ENCODE data around the gene RANBP1. TPM values are rescaled to one million over a fixed set of nuclear protein-coding genes. Genes with fewer than 3 reads are reported as not detected.

The RANBP1 gene
- total and polyA plus RNA-seq, 2 of the 4 experiments (the other 2 are of a cell fraction): 173 to 376 TPM

- no TSS peak for BruUV-seq (replicated peaks)
- Histone ChIP-seq H2BK120ac (ENCODE audit: low read depth, low read length) (no peak overlapping the region), H2AFZ (replicated peaks; ENCODE audit: low read length, poor library complexity) (no peak overlapping the region), H3K18ac (ENCODE audit: low read depth, low read length) (no peak overlapping the region), H3K56ac (ENCODE audit: extremely low read depth, insufficient read depth, low read length) (no peak overlapping the region), H3K27ac (ENCODE audit: insufficient read depth, low read length) (no peak overlapping the region), H3K9ac (ENCODE audit: low read depth, low read length) (no peak overlapping the region), H3K23ac (ENCODE audit: low read depth, low read length) (no peak overlapping the region), H2BK20ac (ENCODE audit: low read depth, low read length) (no peak overlapping the region), H3K9me1 (ENCODE audit: insufficient read depth, low read length) (no peaks in the 10 kb centered on the region), H4K5ac (ENCODE audit: low read depth, low read length) (no peak overlapping the region), H3K4ac (ENCODE audit: low read depth, low read length) (no peak overlapping the region), H2AK5ac (ENCODE audit: low read depth, low read length) (no peak overlapping the region), H2AK9ac (replicated peaks; ENCODE audit: low read depth, low read length, poor library complexity) (no peak overlapping the region), H4K8ac (ENCODE audit: low read depth in 2 of 2, low read length in 2 of 2) (no peak overlapping the region), H3K27me3 (ENCODE audit: control insufficient read depth, insufficient read depth, low read length) (peaks cover 9% of the 10 kb centered on the region; the same call in 1 of the 2 replicates), H3K4me2 (ENCODE audit: low read depth, low read length) (no peak overlapping the region), H3K14ac (replicated peaks; ENCODE audit: low read depth, low read length) (no peak overlapping the region), H3K79me1 (ENCODE audit: low read depth in 1 of 2, low read length in 2 of 2) (no peaks in the 10 kb centered on the region), H4K91ac (ENCODE audit: insufficient read depth, low read depth, low read length) (no peak overlapping the region), H4K20me1 (ENCODE audit: insufficient read depth, low read length) (peaks cover 11% of the 10 kb centered on the region; the same call in 1 of the 2 replicates), H2BK5ac (ENCODE audit: low read depth, low read length, poor library complexity, severe bottlenecking) (no peak overlapping the region), H3K9me3 (ENCODE audit: control insufficient read depth, insufficient read depth, low read length) (no peaks in the 10 kb centered on the region), H2BK15ac (ENCODE audit: low read depth, low read length) (no peak overlapping the region), H3K36me3 (ENCODE audit: control insufficient read depth, insufficient read depth, low read length) (no peaks in the 10 kb centered on the region), H3K4me3 (ENCODE audit: insufficient read depth, low read depth, low read length) (no peak overlapping the region), H3K4me1 (ENCODE audit: control insufficient read depth, insufficient read depth, low read length) (peaks cover 8% of the 10 kb centered on the region)
- in situ Hi-C loops (cut with MboI; ENCODE audit: low sequenced_read_pairs): loop anchor here (5.0 to 10.0 kb wide), 2 partner anchors 136 to 299 kb away; no protein-coding TSS in a partner anchor
- intact Hi-C loops (cut with micrococcal nuclease): loop anchor here (2.0 to 5.0 kb wide), 2 partner anchors 113 to 301 kb away; partner anchors contain the start of gene RTN4R
- ChIA-PET POLR2A (ENCODE audit: unreplicated experiment) (no interaction called here), CTCF (no interaction called here)
- DNase-seq (no peak), ATAC-seq (ENCODE audit: low read depth) (no peak)
- dilution Hi-C loops (cut with HindIII; ENCODE audit: low sequenced_read_pairs, unreplicated experiment): no loop called here
- TF ChIP-seq MXI1 (IDR thresholded peaks at IDR 0.05; ENCODE audit: borderline replicate concordance, low read depth, low read length): no peak
- TF ChIP-seq CTCF (conservative IDR thresholded peaks at IDR 0.05; ENCODE audit: low read depth, low read length): no peak
- TF ChIP-seq BHLHE40 (IDR thresholded peaks at IDR 0.05; ENCODE audit: low read depth, low read length): no peak
- WGBS, 2 experiments (ENCODE audit: extremely low coverage in 2 of 2, insufficient read length in 1 of 2): 62% methylated on average over 2 of the region's 7 CpGs; no CpG with 5 or more reads in 1 of the 2 experiments
Observed at GRCh38 chr22:20156042-20156389, 40.1 kb downstream of the RANBP1 start.

All from IMR-90 (cell line).